WTC11 (cell line): ENCODE results near the gene SIGMAR1. TPM values are rescaled to one million over a fixed set of nuclear protein-coding genes. Genes with fewer than 3 reads are reported as not detected.

Experiments
- ATAC-seq: fragments of 200-7000 bp; cut with Tn5 transposase; 2 replicates; pipeline ENCODE4 v1.10.0; 2021; ENCODE audit warnings: mild to moderate bottlenecking, moderate library complexity
- CTCF ChIA-PET: fragments of 300-600 bp; sonication (Branson Sonifier 250); formaldehyde crosslinking; loops from one replicate; lab custom pipeline; 2021; ENCODE audit warnings: antibody characterized with exemption; lab: Charles Lee
- POLR2A ChIA-PET: fragments of 350-600 bp; sonication (Branson Sonifier 250); formaldehyde crosslinking; loops from one replicate; lab custom pipeline; 2021; ENCODE audit warnings: antibody characterized with exemption; lab: Charles Lee
- DNase-seq: peaks from one replicate; pipeline ENCODE4 v3.0.0; 2021; ENCODE audit warnings: low spot score
- H3K27ac Mint-ChIP-seq: 2 replicates; pipeline ENCODE4 v1.8.0; 2021; ENCODE audit warnings: mixed read lengths
- H3K27me3 Mint-ChIP-seq: 2 replicates; pipeline ENCODE4 v1.8.0; 2021; ENCODE audit warnings: low read depth, mild to moderate bottlenecking, moderate library complexity, mixed read lengths
- H3K36me3 Mint-ChIP-seq: 2 replicates; pipeline ENCODE4 v1.8.0; 2021; ENCODE audit warnings: mixed read lengths
- H3K4me1 Mint-ChIP-seq: 2 replicates; pipeline ENCODE4 v1.8.0; 2022; ENCODE audit warnings: mixed read lengths
- H3K4me3 Mint-ChIP-seq: 2 replicates; pipeline ENCODE4 v1.8.0; 2021; ENCODE audit warnings: mild to moderate bottlenecking, moderate library complexity, mixed read lengths
- H3K9me3 Mint-ChIP-seq: 2 replicates; pipeline ENCODE4 v1.8.0; 2021; ENCODE audit warnings: mixed read lengths
- CREB1 ChIP-seq: sonication (generic); formaldehyde crosslinking; IDR thresholded peaks from 2 replicates; pipeline ENCODE4 v1.8.0; 2023; ENCODE audit warnings: mild to moderate bottlenecking, missing genetic modification reagents
- CREM ChIP-seq: sonication (generic); formaldehyde crosslinking; IDR thresholded peaks from 2 replicates; pipeline ENCODE4 v1.8.1; 2022; ENCODE audit warnings: mild to moderate bottlenecking, missing genetic modification reagents, moderate library complexity
- ELF4 ChIP-seq: sonication (generic); formaldehyde crosslinking; IDR thresholded peaks from 2 replicates; pipeline ENCODE4 v1.8.1; 2022; ENCODE audit warnings: low read depth, mild to moderate bottlenecking, moderate library complexity, missing genetic modification reagents
- ETV6 ChIP-seq: sonication (generic); formaldehyde crosslinking; IDR thresholded peaks from 2 replicates; pipeline ENCODE4 v1.8.1; 2022; ENCODE audit warnings: mild to moderate bottlenecking, missing genetic modification reagents
- GABPB1 ChIP-seq: sonication (generic); formaldehyde crosslinking; IDR thresholded peaks from 2 replicates; pipeline ENCODE4 v1.8.1; 2023; ENCODE audit warnings: mild to moderate bottlenecking, missing genetic modification reagents
- JAZF1 ChIP-seq: fragments of 250-450 bp; sonication (Bioruptor Pico); IDR thresholded peaks from 2 replicates; pipeline ENCODE4 v1.9.0; 2021; ENCODE audit warnings: moderate library complexity, mild to moderate bottlenecking, inconsistent platforms
- JUN ChIP-seq: sonication (generic); formaldehyde crosslinking; IDR thresholded peaks from 2 replicates; pipeline ENCODE4 v1.8.0; 2023; ENCODE audit warnings: mild to moderate bottlenecking, missing genetic modification reagents
- NFYB ChIP-seq: sonication (generic); formaldehyde crosslinking; conservative IDR thresholded peaks from 2 replicates; pipeline ENCODE4 v1.8.0; 2022; ENCODE audit warnings: low read depth, missing genetic modification reagents
- OVOL2 ChIP-seq: fragments of 250-450 bp; sonication (Bioruptor Pico); IDR thresholded peaks from 2 replicates; pipeline ENCODE4 v1.9.0; 2021; ENCODE audit warnings: mild to moderate bottlenecking, borderline replicate concordance
- PRRX2 ChIP-seq: fragments of 250-450 bp; sonication (Bioruptor Pico); IDR thresholded peaks from 2 replicates; pipeline ENCODE4 v1.8.0; 2021; ENCODE audit warnings: mild to moderate bottlenecking
- RELA ChIP-seq: sonication (generic); formaldehyde crosslinking; IDR thresholded peaks from 2 replicates; pipeline ENCODE4 v1.8.1; 2022; ENCODE audit warnings: missing genetic modification reagents, mild to moderate bottlenecking, borderline replicate concordance
- RORB ChIP-seq: fragments of 250-450 bp; sonication (Bioruptor Pico); IDR thresholded peaks from 2 replicates; pipeline ENCODE4 v1.9.0; 2021; ENCODE audit warnings: mild to moderate bottlenecking
- TCF7 ChIP-seq: sonication (generic); formaldehyde crosslinking; IDR thresholded peaks from 2 replicates; pipeline ENCODE4 v1.8.0; 2022; ENCODE audit warnings: mild to moderate bottlenecking, low read depth, missing genetic modification reagents, moderate library complexity
- TEAD4 ChIP-seq: sonication (generic); formaldehyde crosslinking; IDR thresholded peaks from 2 replicates; pipeline ENCODE4 v1.8.0; 2022; ENCODE audit warnings: mild to moderate bottlenecking, missing genetic modification reagents
- TP53 ChIP-seq: sonication (generic); formaldehyde crosslinking; IDR thresholded peaks from 2 replicates; pipeline ENCODE4 v1.8.1; 2023; ENCODE audit warnings: mild to moderate bottlenecking, missing genetic modification reagents
- ZNF121 ChIP-seq: sonication (generic); formaldehyde crosslinking; IDR thresholded peaks from 2 replicates; pipeline ENCODE4 v1.8.0; 2023; ENCODE audit warnings: missing genetic modification reagents
- ZNF671 ChIP-seq: fragments of 250-450 bp; sonication (Bioruptor Pico); IDR thresholded peaks from 2 replicates; pipeline ENCODE4 v1.8.0; 2021; ENCODE audit warnings: mild to moderate bottlenecking
- total RNA-seq: library from RNA; stranded (reverse); gene quantifications from 3 replicates; pipeline ENCODE4 v1.2.3, GENCODE V29; 2021
- TF ChIP-seq, protein P1 (sequence below): sonication (generic); formaldehyde crosslinking; IDR thresholded peaks from 2 replicates; pipeline ENCODE4 v1.8.0; 2022; ENCODE audit warnings: missing genetic modification reagents
- TF ChIP-seq, protein P2 (sequence below): sonication (generic); formaldehyde crosslinking; IDR thresholded peaks from 2 replicates; pipeline ENCODE4 v1.8.1; 2023; ENCODE audit warnings: mild to moderate bottlenecking, missing genetic modification reagents, moderate library complexity
- TF ChIP-seq, protein P3 (sequence below): sonication (generic); formaldehyde crosslinking; conservative IDR thresholded peaks from 2 replicates; pipeline ENCODE4 v1.8.1; 2023; ENCODE audit warnings: mild to moderate bottlenecking, low read depth, missing genetic modification reagents, moderate library complexity
- TF ChIP-seq, protein P4 (sequence below): sonication (generic); formaldehyde crosslinking; IDR thresholded peaks from 2 replicates; pipeline ENCODE4 v1.8.0; 2023; ENCODE audit warnings: missing genetic modification reagents

SIGMAR1 gene
- total RNA-seq, 1 experiment from 2014 or later = 108 TPM

DNA sequence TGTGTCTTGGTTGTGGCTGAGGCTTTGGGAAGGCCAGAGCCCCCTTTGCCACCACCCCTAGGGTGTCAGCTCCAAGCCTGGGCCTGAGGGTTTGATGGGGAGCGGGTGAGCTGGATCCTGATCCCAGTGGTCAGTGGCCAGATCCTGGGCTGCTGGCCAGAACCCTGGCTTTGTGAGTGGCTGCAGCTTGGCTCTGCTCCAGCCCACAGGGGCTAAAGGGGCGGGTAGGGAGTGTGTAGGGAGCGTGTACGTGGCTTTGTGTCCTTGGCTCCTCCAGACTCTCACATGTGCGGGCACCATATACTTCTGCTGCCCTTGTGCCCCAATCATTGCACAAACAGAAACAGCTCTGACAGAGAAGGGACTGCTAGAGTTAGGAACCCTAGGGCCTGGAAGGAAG lies 13.2 kb upstream of the SIGMAR1 start:
- ChIA-PET CTCF (interaction anchor here (1.9 to 4.2 kb wide), 2 partner anchors 13 to 14 kb away, joined by 14 to 31 read pairs; partner anchors contain the start of gene SIGMAR1), POLR2A (no interaction called here)
- Mint-ChIP-seq H3K27ac (no peak overlapping the region), H3K36me3 (peaks cover 18% of the 10 kb centered on the region), H3K4me1 (peaks cover 45% of the 10 kb centered on the region), H3K27me3 (no peaks in the 10 kb centered on the region), H3K9me3 (no peaks in the 10 kb centered on the region), H3K4me3 (peak overlapping the region; percentile 81)
- TF ChIP-seq, protein P1, sequence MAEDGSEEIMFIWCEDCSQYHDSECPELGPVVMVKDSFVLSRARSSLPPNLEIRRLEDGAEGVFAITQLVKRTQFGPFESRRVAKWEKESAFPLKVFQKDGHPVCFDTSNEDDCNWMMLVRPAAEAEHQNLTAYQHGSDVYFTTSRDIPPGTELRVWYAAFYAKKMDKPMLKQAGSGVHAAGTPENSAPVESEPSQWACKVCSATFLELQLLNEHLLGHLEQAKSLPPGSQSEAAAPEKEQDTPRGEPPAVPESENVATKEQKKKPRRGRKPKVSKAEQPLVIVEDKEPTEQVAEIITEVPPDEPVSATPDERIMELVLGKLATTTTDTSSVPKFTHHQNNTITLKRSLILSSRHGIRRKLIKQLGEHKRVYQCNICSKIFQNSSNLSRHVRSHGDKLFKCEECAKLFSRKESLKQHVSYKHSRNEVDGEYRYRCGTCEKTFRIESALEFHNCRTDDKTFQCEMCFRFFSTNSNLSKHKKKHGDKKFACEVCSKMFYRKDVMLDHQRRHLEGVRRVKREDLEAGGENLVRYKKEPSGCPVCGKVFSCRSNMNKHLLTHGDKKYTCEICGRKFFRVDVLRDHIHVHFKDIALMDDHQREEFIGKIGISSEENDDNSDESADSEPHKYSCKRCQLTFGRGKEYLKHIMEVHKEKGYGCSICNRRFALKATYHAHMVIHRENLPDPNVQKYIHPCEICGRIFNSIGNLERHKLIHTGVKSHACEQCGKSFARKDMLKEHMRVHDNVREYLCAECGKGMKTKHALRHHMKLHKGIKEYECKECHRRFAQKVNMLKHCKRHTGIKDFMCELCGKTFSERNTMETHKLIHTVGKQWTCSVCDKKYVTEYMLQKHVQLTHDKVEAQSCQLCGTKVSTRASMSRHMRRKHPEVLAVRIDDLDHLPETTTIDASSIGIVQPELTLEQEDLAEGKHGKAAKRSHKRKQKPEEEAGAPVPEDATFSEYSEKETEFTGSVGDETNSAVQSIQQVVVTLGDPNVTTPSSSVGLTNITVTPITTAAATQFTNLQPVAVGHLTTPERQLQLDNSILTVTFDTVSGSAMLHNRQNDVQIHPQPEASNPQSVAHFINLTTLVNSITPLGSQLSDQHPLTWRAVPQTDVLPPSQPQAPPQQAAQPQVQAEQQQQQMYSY = no peak
- TF ChIP-seq RELA (CRISPR knock-in tag) = peak; percentile 35; the same call in 1 of the 2 replicates
- no peak for ATAC-seq
- no peak for DNase-seq

DNA sequence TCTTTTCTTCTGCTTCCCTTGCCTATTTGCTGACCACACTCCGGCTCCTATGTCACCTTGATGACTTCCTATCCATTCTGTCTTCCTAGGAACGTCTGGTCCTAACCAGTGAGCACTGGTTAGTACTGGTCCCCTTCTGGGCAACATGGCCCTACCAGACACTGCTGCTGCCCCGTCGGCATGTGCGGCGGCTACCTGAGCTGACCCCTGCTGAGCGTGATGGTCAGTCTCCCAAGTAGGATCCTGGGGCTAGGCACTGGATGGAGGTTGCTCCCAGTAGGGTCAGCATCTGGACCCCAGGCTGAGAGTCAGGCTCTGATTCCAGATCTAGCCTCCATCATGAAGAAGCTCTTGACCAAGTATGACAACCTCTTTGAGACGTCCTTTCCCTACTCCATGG lies 11.1 kb upstream of the SIGMAR1 start:
- Mint-ChIP-seq H3K36me3 (peaks cover 18% of the 10 kb centered on the region), H3K9me3 (no peaks in the 10 kb centered on the region), H3K4me1 (peaks cover 53% of the 10 kb centered on the region), H3K4me3 (peak overlapping the region; percentile 18; the same call in 1 of the 2 replicates), H3K27ac (no peak overlapping the region), H3K27me3 (no peaks in the 10 kb centered on the region)
- POLR2A ChIA-PET = no interaction called here
- CTCF ChIA-PET = interaction anchor here (4.9 to 5.6 kb wide), 2 partner anchors 13 to 16 kb away, joined by 56 to 94 read pairs; partner anchors contain the start of gene SIGMAR1
- TF ChIP-seq OVOL2 (no peak), ETV6 (no peak), GABPB1 (CRISPR knock-in tag) (no peak), CREM (CRISPR knock-in tag) (no peak), TCF7 (CRISPR knock-in tag) (no peak), ZNF121 (CRISPR knock-in tag) (no peak), TP53 (no peak), RORB (no peak), ZNF671 (CRISPR knock-in tag) (no peak), ELF4 (CRISPR knock-in tag) (no peak), NFYB (CRISPR knock-in tag) (no peak), PRRX2 (no peak), CREB1 (CRISPR knock-in tag) (no peak), TEAD4 (no peak), JAZF1 (CRISPR knock-in tag) (no peak), JUN (no peak)
- TF ChIP-seq, protein P1 = no peak
- TF ChIP-seq, protein P2, sequence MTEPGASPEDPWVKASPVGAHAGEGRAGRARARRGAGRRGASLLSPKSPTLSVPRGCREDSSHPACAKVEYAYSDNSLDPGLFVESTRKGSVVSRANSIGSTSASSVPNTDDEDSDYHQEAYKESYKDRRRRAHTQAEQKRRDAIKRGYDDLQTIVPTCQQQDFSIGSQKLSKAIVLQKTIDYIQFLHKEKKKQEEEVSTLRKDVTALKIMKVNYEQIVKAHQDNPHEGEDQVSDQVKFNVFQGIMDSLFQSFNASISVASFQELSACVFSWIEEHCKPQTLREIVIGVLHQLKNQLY (CRISPR knock-in tag) = no peak
- TF ChIP-seq, protein P3, sequence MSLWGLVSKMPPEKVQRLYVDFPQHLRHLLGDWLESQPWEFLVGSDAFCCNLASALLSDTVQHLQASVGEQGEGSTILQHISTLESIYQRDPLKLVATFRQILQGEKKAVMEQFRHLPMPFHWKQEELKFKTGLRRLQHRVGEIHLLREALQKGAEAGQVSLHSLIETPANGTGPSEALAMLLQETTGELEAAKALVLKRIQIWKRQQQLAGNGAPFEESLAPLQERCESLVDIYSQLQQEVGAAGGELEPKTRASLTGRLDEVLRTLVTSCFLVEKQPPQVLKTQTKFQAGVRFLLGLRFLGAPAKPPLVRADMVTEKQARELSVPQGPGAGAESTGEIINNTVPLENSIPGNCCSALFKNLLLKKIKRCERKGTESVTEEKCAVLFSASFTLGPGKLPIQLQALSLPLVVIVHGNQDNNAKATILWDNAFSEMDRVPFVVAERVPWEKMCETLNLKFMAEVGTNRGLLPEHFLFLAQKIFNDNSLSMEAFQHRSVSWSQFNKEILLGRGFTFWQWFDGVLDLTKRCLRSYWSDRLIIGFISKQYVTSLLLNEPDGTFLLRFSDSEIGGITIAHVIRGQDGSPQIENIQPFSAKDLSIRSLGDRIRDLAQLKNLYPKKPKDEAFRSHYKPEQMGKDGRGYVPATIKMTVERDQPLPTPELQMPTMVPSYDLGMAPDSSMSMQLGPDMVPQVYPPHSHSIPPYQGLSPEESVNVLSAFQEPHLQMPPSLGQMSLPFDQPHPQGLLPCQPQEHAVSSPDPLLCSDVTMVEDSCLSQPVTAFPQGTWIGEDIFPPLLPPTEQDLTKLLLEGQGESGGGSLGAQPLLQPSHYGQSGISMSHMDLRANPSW (CRISPR knock-in tag) = no peak
- TF ChIP-seq, protein P4, sequence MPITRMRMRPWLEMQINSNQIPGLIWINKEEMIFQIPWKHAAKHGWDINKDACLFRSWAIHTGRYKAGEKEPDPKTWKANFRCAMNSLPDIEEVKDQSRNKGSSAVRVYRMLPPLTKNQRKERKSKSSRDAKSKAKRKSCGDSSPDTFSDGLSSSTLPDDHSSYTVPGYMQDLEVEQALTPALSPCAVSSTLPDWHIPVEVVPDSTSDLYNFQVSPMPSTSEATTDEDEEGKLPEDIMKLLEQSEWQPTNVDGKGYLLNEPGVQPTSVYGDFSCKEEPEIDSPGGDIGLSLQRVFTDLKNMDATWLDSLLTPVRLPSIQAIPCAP = no peak
- DNase-seq (no peak), ATAC-seq (no peak)
